Testis (tissue), 3 donors: ENCODE results near the gene LINC00305. TPM values are rescaled to one million over a fixed set of nuclear protein-coding genes. Genes with fewer than 3 reads are reported as not detected.

Source experiments
- DNase-seq: peaks from one replicate; pipeline ENCODE4 v3.0.0-alpha.2; 2019
- H3K27ac ChIP-seq, 2 donors: fragments of 200-600 bp; sonication (generic); one replicate each; pipeline ENCODE4 v1.5.1; 2019
- H3K27me3 ChIP-seq: fragments of 200-600 bp; sonication (generic); one replicate; pipeline ENCODE4 v1.5.1; 2019
- H3K36me3 ChIP-seq: fragments of 200-600 bp; sonication (generic); one replicate; pipeline ENCODE4 v1.5.1; 2017; ENCODE audit warnings: low read depth; ENCODE audit errors: missing control alignments
- H3K4me1 ChIP-seq: fragments of 200-600 bp; sonication (generic); one replicate; pipeline ENCODE4 v1.5.1; 2019
- H3K4me3 ChIP-seq, 2 donors: fragments of 200-600 bp; sonication (generic); one replicate each; pipeline ENCODE4 v1.5.1; 2017 to 2019
- H3K9me3 ChIP-seq: fragments of 200-600 bp; sonication (generic); one replicate; pipeline ENCODE4 v1.5.1; 2017
- POLR2A ChIP-seq: fragments of 450-650 bp; IDR thresholded peaks from one replicate; pipeline ENCODE4 v1.6.1; 2017; ENCODE audit warnings: antibody characterized with exemption, mild to moderate bottlenecking, moderate library complexity
- WGBS, 2 donors: methylation state at CpG; one replicate each; pipeline ENCODE4 v1.1.5; 2018; 5-methylcytosine and 5-hydroxymethylcytosine counted together
- intact Hi-C: fragments of 100-400 bp; cut with DNase I; formaldehyde crosslinking; loops from one replicate; pipeline ENCODE4 v1.15.1; 2023; ENCODE audit warnings: low total_unique reads
- polyA plus RNA-seq: library from polyadenylated mRNA; stranded (reverse); fragments of 350-450 nt; fragmentation: Illumina TruSeq; extraction: RNeasy Lipid Tissue Mini Kit (QIAGEN cat#74804); gene quantifications from one replicate; pipeline ENCODE4 v1.2.3, GENCODE V29; 2014; ENCODE audit warnings: low read depth, low replicate concordance; ENCODE audit not compliant: insufficient read depth
- total RNA-seq, 2 donors: library from RNA; depleted of rRNA; stranded (reverse); fragments of >200 nt; gene quantifications; one replicate each; pipeline ENCODE4 v1.2.3, GENCODE V29; 2016
- TF ChIP-seq, protein P1 (sequence below), 3 experiments: fragments of 450-650 bp in 2 of 3; fragments of 200-600 bp in 1 of 3; sonication (generic) in 1 of 3; IDR thresholded peaks; one replicate each; pipeline ENCODE4 v1.5.1; 2016 to 2019; ENCODE audit warnings: antibody characterized with exemption in 3 of 3, mild to moderate bottlenecking in 2 of 3, moderate library complexity in 1 of 3

LINC00305 gene
- total and polyA plus RNA-seq, 3 donors from 2014 or later = 13.2 TPM; not detected in 2

DNA sequence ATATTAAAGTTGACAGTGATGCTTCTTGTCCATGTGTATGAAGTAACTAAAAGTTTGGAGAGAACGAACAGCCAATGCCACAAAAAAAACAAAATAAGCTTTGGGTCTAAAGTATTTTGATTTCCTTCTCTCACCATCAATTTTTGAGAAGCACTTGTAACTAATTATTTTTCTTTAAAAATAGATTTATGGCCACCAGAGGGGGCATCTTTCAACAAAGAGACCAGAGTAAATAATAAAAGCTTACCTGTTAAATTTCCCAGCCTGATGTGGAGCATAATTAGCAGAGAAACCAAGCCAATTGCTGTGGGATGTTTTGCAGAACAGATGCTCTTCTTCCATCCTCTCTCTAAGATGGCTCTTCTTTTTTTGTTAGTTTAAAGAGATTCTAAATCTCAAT lies 29.0 kb downstream of the LINC00305 start:
- Histone ChIP-seq H3K4me1 (no peaks in the 10 kb centered on the region), H3K27ac (no peak overlapping the region), H3K36me3 (no peaks in the 10 kb centered on the region), H3K27me3 (no peaks in the 10 kb centered on the region), H3K4me3 (no peak overlapping the region), H3K9me3 (no peaks in the 10 kb centered on the region)
- no peak for DNase-seq
- intact Hi-C loops = no loop called here
- WGBS, 2 donors = 61 to 74% methylated on average over 1 of the region's 1 CpG
- no peak for TF ChIP-seq POLR2A
- TF ChIP-seq, protein P1, sequence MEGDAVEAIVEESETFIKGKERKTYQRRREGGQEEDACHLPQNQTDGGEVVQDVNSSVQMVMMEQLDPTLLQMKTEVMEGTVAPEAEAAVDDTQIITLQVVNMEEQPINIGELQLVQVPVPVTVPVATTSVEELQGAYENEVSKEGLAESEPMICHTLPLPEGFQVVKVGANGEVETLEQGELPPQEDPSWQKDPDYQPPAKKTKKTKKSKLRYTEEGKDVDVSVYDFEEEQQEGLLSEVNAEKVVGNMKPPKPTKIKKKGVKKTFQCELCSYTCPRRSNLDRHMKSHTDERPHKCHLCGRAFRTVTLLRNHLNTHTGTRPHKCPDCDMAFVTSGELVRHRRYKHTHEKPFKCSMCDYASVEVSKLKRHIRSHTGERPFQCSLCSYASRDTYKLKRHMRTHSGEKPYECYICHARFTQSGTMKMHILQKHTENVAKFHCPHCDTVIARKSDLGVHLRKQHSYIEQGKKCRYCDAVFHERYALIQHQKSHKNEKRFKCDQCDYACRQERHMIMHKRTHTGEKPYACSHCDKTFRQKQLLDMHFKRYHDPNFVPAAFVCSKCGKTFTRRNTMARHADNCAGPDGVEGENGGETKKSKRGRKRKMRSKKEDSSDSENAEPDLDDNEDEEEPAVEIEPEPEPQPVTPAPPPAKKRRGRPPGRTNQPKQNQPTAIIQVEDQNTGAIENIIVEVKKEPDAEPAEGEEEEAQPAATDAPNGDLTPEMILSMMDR (IDR thresholded peaks at IDR 0.05) = peak in 1 of 3 experiments; percentile 40

DNA sequence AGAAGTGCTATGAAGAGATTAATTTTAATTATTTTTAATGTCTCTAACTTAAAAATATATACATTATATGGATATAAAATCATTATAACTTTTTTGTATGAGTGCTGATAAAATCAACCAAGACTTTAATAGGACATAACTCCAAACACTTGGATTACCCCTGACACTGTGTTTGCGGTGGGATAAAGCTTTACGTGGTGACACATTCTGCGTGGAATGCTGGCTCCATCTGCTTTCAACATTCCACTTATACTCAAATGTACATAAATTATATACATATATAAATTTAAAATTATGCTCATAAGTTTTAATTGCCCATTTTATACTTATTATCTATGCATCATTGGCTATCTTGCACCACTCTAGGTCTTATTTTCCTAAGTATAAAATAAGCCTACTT lies 30.5 kb downstream of the LINC00305 start:
- H3K4me3 ChIP-seq = no peak overlapping the region
- no peak overlapping the region for H3K27ac ChIP-seq
- no peak for DNase-seq
- TF ChIP-seq, protein P1 (IDR thresholded peaks at IDR 0.05) = no peak
- no peak for TF ChIP-seq POLR2A
- 96% methylated on average over 3 of the region's 3 CpGs for WGBS, 2 donors
- intact Hi-C loops = no loop called here
- H3K27me3 ChIP-seq = no peaks in the 10 kb centered on the region
- H3K4me1 ChIP-seq = no peaks in the 10 kb centered on the region
- H3K9me3 ChIP-seq = no peaks in the 10 kb centered on the region
- H3K36me3 ChIP-seq = no peaks in the 10 kb centered on the region

DNA sequence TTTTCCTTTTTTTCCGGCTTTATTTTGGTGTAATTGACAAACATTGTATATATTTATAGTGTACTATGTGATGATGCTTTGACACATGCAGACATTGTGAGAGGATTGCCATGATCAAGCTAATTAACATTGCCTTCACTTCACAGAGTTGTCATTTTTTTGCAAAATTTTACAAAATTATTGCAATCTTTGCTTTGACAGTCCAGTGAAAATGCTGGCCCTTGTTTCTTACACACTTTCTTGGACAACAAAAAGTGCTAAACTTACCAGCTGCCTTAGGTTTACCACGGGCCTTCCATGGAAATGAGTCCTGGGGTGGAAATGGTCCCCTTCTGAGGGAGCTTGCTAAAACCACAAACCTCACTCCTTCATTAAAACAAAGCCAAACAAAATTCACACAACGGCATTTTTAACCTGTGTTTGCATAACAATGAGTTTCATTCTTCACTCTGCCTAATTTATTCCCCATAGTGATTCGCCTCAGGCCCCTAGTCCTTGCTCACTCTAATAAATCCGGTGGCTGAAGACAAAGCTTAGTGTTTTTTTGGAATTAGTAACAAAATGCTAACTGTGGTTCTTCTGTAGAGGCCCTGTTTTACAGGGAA lies 32.2 kb downstream of the LINC00305 start:
- 75 to 80% methylated on average over 5 of the region's 5 CpGs for WGBS, 2 donors
- no peaks in the 10 kb centered on the region for H3K27me3 ChIP-seq
- H3K4me3 ChIP-seq = no peak overlapping the region
- TF ChIP-seq, protein P1 (IDR thresholded peaks at IDR 0.05) = no peak
- TF ChIP-seq POLR2A = no peak
- H3K9me3 ChIP-seq = no peaks in the 10 kb centered on the region
- no peaks in the 10 kb centered on the region for H3K36me3 ChIP-seq
- H3K4me1 ChIP-seq = no peaks in the 10 kb centered on the region
- H3K27ac ChIP-seq = no peak overlapping the region
- DNase-seq = no peak
- intact Hi-C loops = no loop called here

DNA sequence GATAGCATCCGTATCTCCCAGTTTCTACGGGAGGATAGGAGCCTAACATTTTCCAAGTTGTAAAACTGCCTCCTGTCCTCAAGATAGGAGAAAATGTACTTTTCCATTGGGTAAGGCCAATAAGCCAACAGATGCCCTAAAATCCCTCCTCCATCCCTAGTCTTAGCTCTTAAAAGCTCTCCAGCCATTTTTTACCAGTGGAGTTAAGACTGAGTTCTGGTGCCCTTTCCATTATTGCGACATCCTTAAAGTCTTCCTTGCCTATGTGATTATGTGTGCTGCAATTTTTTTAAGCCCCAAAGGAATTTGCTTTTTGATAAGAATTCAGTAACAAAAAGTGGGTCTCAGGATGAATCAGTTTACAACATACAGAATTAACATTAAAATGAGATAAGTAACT lies 33.0 kb downstream of the LINC00305 start:
- intact Hi-C loops = no loop called here
- Histone ChIP-seq H3K4me3 (no peak overlapping the region), H3K36me3 (no peaks in the 10 kb centered on the region), H3K9me3 (no peaks in the 10 kb centered on the region), H3K27ac (no peak overlapping the region), H3K27me3 (no peaks in the 10 kb centered on the region), H3K4me1 (no peaks in the 10 kb centered on the region)
- no peak for DNase-seq
- TF ChIP-seq, protein P1 (IDR thresholded peaks at IDR 0.05) = no peak
- TF ChIP-seq POLR2A = no peak
- WGBS, 2 donors = 61 to 88% methylated on average over 3 of the region's 3 CpGs

DNA sequence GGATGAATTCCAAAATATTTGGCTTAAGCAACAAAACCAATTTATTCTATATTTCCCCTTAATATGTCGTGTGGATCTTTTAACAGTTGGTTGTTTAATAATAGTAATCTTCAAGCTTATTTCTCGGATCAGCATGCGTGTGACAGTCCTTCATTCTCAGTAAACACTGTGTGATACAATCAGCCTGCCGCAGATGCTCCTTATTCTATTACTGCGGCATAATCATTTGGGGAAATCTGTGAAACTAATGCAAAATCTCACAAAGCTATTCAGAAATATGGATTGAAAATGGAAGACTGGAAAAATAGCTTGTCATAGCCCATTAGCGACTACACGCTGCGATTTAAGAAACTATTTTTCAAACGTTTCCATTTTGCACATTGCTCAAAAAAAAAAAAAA lies 36.9 kb downstream of the LINC00305 start:
- DNase-seq = no peak

More for the DNA sequence above, 36.9 kb downstream of the LINC00305 start:
- WGBS, 2 donors = 90 to 91% methylated on average over 9 of the region's 9 CpGs
- Histone ChIP-seq H3K27me3 (no peaks in the 10 kb centered on the region), H3K36me3 (no peaks in the 10 kb centered on the region), H3K9me3 (no peaks in the 10 kb centered on the region), H3K4me3 (no peak overlapping the region), H3K27ac (no peak overlapping the region), H3K4me1 (no peaks in the 10 kb centered on the region)
- no peak for TF ChIP-seq POLR2A
- intact Hi-C loops = no loop called here
